Prostate gland (tissue), 2 donors: Measurements from ENCODE around the gene PUM2. TPM values are rescaled to one million over a fixed set of nuclear protein-coding genes. Genes with fewer than 3 reads are reported as not detected.
A peak's percentile ranks its signal among the peaks of the same experiment; 100 is the strongest.

Experiments used
- DNase-seq: peaks from one replicate; pipeline ENCODE4 v3.0.0-alpha.2; 2019; ENCODE audit warnings: low spot score
- H3K27ac ChIP-seq, 2 donors: fragments of 200-600 bp; sonication (generic); 2 replicates each; pipeline ENCODE4 v1.5.1; 2017 to 2019
- H3K27me3 ChIP-seq: fragments of 200-600 bp; sonication (generic); replicated peaks from 2 replicates; pipeline ENCODE4 v1.5.1; 2019; ENCODE audit not compliant: insufficient read depth
- H3K36me3 ChIP-seq, 2 donors: fragments of 200-600 bp; sonication (generic); 1 replicate in 1 of 2; 2 replicates in 1 of 2; pipeline versions ENCODE4 v1.5.1 to v1.8.1; 2017 to 2019
- H3K4me1 ChIP-seq: fragments of 200-600 bp; sonication (generic); replicated peaks from 2 replicates; pipeline ENCODE4 v1.5.1; 2019
- H3K4me3 ChIP-seq, 2 donors: fragments of 200-600 bp; sonication (generic); 2 replicates each; pipeline ENCODE4 v1.5.1; 2017 to 2019
- H3K9me3 ChIP-seq: fragments of 200-600 bp; sonication (generic); 2 replicates; pipeline ENCODE4 v1.5.1; 2017
- CTCF ChIP-seq, 4 experiments: fragments of 200-600 bp in 2 of 4; fragments of 450-650 bp in 2 of 4; sonication (generic) in 2 of 4; IDR thresholded peaks; 1 replicate in 3 of 4; 2 replicates in 1 of 4; pipeline ENCODE4 v1.5.1; 2016 to 2019; ENCODE audit warnings: antibody characterized with exemption in 4 of 4, mild to moderate bottlenecking in 2 of 4, moderate library complexity in 2 of 4
- POLR2A ChIP-seq: fragments of 450-650 bp; IDR thresholded peaks from one replicate; pipeline ENCODE4 v1.6.1; 2016; ENCODE audit warnings: antibody characterized with exemption, mild to moderate bottlenecking
- POLR2AphosphoS5 ChIP-seq: sonication (generic); formaldehyde crosslinking; IDR thresholded peaks from one replicate; pipeline ENCODE4 v1.6.1; 2017; ENCODE audit warnings: antibody characterized with exemption
- WGBS: methylation state at CpG from one replicate; pipeline ENCODE4 v1.1.5; 2018; 5-methylcytosine and 5-hydroxymethylcytosine counted together
- intact Hi-C: fragments of 100-400 bp; cut with DNase I; formaldehyde crosslinking; loops from one replicate; pipeline ENCODE4 v1.14.2; 2022
- total RNA-seq, 2 donors: library from RNA; depleted of rRNA; stranded (reverse); fragments of >200 nt; gene quantifications; one replicate each; pipeline ENCODE4 v1.1.0, GENCODE V29; 2016

Gene PUM2
- total RNA-seq, 2 donors from 2014 or later = 60.8 to 89.0 TPM

GRCh38 chr2:20334605-20335203 is 15.9 kb downstream of the PUM2 start:
- Histone ChIP-seq H3K9me3 (no peaks in the 10 kb centered on the region), H3K27ac (no peak overlapping the region), H3K36me3 (no peaks in the 10 kb centered on the region), H3K4me3 (no peak overlapping the region), H3K27me3 (no peaks in the 10 kb centered on the region), H3K4me1 (no peaks in the 10 kb centered on the region)
- TF ChIP-seq POLR2A = no peak
- TF ChIP-seq CTCF (IDR thresholded peaks at IDR 0.05) = no peak
- TF ChIP-seq POLR2AphosphoS5 = no peak
- 76% methylated on average over 5 of the region's 5 CpGs for WGBS
- intact Hi-C loops = no loop called here
- no peak for DNase-seq

- no peak overlapping the region for H3K27ac ChIP-seq
- H3K9me3 ChIP-seq = no peaks in the 10 kb centered on the region
- TF ChIP-seq POLR2AphosphoS5 = no peak
- H3K27me3 ChIP-seq = no peaks in the 10 kb centered on the region
- intact Hi-C loops = no loop called here
- 97% methylated on average over 4 of the region's 4 CpGs for WGBS
- no peaks in the 10 kb centered on the region for H3K4me1 ChIP-seq
- no peaks in the 10 kb centered on the region for H3K36me3 ChIP-seq
- no peak overlapping the region for H3K4me3 ChIP-seq
- no peak for DNase-seq
Observed at GRCh38 chr2:20333738-20334137, 16.9 kb downstream of the PUM2 start.

GRCh38 chr2:20330192-20330591 is 20.5 kb downstream of the PUM2 start:
- no peak overlapping the region for H3K4me3 ChIP-seq
- H3K27ac ChIP-seq = no peak overlapping the region
- no peak for DNase-seq
- no peaks in the 10 kb centered on the region for H3K9me3 ChIP-seq
- intact Hi-C loops = no loop called here
- TF ChIP-seq POLR2AphosphoS5 (no peak), CTCF (IDR thresholded peaks at IDR 0.05) (no peak), POLR2A (no peak)
- H3K36me3 ChIP-seq = no peaks in the 10 kb centered on the region
- WGBS = 86% methylated on average over 3 of the region's 3 CpGs
- H3K27me3 ChIP-seq = no peaks in the 10 kb centered on the region
- H3K4me1 ChIP-seq = peaks cover 11% of the 10 kb centered on the region

- DNase-seq = no peak
- Histone ChIP-seq H3K27me3 (no peaks in the 10 kb centered on the region), H3K9me3 (no peaks in the 10 kb centered on the region), H3K27ac (no peak overlapping the region), H3K36me3 (no peaks in the 10 kb centered on the region), H3K4me1 (peaks cover 11% of the 10 kb centered on the region), H3K4me3 (no peak overlapping the region)
- no peak for TF ChIP-seq CTCF (IDR thresholded peaks at IDR 0.05)
- no peak for TF ChIP-seq POLR2AphosphoS5
- no peak for TF ChIP-seq POLR2A
- intact Hi-C loops = loop anchor here (5.0 kb wide), 1 partner anchor 190 kb away; no protein-coding TSS in a partner anchor
- 24% methylated on average over 1 of the region's 1 CpG for WGBS
Observed at GRCh38 chr2:20327370-20327769, 23.3 kb downstream of the PUM2 start.

- H3K4me3 ChIP-seq = no peak overlapping the region
- peaks cover 11% of the 10 kb centered on the region for H3K4me1 ChIP-seq
- no peak overlapping the region for H3K27ac ChIP-seq
- no peaks in the 10 kb centered on the region for H3K9me3 ChIP-seq
- intact Hi-C loops = loop anchor here (5.0 kb wide), 1 partner anchor 189 kb away; no protein-coding TSS in a partner anchor
- DNase-seq = peak; percentile 37
- WGBS = 36% methylated on average over 4 of the region's 4 CpGs
- TF ChIP-seq POLR2A (no peak), CTCF (IDR thresholded peaks at IDR 0.05) (peak in 3 of 4 experiments; percentile 4 to 59 (median 47)), POLR2AphosphoS5 (no peak)
- no peaks in the 10 kb centered on the region for H3K27me3 ChIP-seq
- H3K36me3 ChIP-seq = no peaks in the 10 kb centered on the region
Observed at GRCh38 chr2:20326163-20326780, 24.4 kb downstream of the PUM2 start.
